GM19193 (cell line): ENCODE measurements around the gene KRTAP5-9.

Source experiments
- POLR2A ChIP-seq: IDR thresholded peaks from 4 replicates; pipeline ENCODE4 v1.6.1; 2011; ENCODE audit not compliant: insufficient read depth, insufficient read length; ENCODE audit errors: extremely low read depth

Gene KRTAP5-9

DNA sequence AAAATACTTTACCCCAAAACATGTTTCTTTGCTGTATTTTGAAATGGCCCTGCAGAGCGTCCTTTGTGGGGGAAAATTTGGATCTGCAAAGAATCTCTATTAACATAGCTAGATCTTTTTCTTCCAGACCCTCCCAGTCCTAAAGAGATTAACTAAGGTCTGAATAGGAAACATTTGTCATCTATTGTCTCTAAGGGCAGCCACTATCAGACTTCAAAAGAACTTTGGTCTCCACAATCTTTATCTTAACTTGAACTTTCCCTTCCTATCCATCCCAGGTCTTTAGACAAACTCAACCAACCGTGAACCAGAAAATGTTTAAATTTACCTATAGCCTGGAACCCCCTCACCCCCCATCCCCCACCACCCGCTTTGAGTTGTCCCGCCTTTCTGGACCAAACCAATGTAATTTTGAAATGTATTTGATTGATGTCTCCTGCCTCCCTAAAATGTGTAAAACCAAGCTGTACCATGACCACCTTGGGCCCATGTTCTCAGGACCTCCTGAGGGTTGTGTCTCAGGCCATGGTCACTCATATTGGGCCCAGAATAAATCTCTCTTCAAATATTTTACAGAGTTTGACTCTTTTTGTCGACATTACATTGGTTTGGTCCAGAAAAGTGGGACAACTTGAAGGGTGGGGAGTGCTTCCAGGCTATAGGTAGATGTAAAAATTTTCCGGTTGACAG, 3.5 kb upstream of the KRTAP5-9 start:
- no peak for TF ChIP-seq POLR2A

DNA sequence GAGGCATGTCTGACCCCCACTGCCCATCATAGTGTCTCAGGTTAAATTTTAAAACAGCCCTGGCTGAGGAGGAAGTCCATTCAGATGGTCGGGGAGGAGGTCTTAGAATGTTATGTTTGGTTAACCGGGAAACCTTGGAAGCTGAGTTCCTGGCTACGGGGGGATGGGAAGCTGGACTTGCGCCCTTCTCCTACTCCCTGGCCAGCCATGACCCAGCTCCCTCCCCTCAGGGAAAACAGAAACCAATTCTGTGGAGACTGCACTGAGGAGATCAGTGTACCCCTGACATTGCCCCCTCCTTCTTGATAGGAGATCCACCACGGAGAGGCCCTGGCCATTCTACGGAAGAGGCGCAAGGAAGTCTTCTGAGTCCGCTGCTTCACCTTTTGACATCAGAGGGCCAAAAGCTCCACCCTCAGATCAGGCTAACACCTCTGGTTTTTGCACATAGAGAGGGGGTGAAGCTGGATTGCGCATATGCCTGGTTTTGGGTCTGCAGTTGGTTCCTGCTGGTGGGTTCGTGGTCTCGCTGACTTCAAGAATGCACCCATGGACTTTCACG, 2.7 kb upstream of the KRTAP5-9 start:
- TF ChIP-seq POLR2A: no peak

DNA sequence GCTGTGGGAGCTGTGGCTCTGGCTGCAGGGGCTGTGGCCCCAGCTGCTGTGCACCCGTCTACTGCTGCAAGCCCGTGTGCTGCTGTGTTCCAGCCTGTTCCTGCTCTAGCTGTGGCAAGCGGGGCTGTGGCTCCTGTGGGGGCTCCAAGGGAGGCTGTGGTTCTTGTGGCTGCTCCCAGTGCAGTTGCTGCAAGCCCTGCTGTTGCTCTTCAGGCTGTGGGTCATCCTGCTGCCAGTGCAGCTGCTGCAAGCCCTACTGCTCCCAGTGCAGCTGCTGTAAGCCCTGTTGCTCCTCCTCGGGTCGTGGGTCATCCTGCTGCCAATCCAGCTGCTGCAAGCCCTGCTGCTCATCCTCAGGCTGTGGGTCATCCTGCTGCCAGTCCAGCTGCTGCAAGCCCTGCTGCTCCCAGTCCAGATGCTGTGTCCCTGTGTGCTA, 514 bp downstream of the KRTAP5-9 start:
- no peak for TF ChIP-seq POLR2A

DNA sequence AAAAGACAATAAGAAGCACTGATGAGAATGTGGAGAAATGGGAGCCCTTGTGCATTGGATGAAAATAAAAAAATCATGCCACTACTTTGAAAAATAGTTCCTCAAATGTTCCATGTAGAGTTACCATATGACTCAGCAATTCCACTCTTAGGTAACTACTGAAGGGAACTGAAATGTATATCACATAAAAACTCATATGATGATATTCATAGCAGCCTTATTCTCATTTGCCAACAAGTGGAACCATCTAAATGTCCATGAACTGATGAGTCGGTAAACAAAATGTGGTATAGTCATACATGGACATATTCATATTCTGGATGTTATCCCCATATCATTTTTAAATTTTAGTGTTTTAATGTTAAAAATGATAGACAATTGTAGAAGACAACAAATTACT, 3.5 kb downstream of the KRTAP5-9 start:
- no peak for TF ChIP-seq POLR2A

DNA sequence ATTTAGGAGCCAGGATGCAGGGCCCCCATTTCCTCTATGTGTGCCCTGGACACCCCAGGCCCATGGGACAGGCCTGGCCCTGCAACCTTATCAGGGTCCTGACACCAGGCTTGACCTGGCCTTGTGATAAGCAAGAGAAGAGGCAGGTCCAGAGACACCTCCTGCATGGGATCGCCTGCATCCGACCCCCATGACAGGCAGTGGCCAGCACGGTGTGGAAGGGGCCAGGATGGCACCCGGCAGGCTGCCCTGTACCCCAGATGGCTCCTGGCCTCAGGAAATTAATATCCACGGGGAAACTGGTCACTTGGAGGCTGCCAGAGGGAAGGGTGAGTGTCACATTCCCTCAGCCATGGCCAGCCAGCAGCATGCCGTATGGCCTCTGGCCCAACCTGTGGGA, 6.8 kb downstream of the KRTAP5-9 start:
- TF ChIP-seq POLR2A: no peak

DNA sequence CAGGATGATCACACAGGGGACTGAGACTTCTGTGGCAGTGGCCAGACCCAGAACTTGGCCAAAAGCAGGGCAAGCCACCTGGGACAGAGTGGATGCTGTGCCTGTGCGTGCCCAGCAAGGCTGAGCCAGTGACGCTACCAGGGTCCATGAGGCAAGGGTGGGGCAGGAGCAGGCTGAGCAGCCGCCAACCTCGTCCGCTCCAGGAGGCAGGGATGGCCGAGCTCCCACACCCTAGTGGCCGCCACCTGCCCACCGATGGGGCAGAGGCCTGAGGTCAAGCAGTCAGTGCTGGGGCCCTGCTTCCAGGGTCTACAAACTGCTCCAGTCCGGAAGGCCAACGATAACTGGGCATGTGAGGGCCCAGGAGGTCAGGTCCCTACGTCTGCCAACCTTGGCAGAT, 7.3 kb downstream of the KRTAP5-9 start:
- no peak for TF ChIP-seq POLR2A

DNA sequence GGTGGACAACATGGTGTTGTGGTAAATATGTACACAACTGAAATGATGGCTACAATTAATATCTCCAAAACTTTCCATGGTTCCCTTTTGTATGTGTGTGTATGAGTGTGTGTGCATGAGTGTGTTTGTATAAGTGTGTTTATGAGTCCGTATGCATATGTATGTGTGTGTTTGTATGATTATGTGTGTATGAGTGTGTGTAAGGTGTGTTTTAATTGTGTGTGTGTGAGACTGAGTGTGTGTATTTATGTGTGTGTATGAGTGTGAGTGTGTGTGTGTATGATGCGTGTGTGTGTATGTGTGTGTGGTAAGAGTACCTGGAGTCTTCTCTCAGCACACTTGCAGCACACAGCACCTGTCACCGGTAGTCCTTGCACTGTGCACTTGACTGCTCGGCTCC, 7.8 kb downstream of the KRTAP5-9 start:
- no peak for TF ChIP-seq POLR2A

DNA sequence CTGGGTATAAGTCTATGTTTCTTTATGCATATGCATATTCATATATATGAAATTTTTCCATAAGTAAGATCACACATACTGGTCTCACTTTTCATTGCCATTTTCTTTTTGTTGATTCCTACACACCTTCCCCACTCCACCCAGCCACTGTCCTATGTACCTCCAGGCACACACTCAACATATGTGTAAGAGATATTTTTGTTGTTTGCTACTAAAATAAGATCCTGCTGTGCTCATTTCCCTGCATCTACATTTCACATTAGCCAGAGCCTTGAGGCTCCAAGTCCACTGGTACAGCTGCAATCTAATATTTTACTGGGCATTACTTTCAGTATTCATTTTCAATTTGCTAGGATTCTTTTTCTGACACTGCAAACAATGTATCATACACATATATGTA, 9.0 kb downstream of the KRTAP5-9 start:
- TF ChIP-seq POLR2A: no peak

DNA sequence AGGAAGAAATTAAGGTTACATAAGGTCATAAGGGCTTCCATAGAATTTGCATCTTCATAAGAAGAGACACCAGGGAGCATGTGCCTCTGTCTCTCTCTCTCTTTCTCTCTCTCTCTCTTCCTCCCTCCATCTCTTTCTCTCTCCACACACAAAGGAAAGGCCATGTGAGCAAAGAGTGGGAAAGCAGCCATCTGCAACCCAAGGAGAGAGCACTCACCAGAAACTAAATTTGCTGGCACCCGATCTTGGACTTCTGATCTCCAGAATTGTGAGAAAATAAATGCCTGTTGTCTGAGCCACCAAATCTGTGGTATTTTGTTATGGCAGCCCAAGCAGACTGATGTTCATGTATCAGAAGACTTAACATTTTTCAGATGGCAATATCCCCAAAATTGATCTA, 10.8 kb downstream of the KRTAP5-9 start:
- TF ChIP-seq POLR2A: no peak

DNA sequence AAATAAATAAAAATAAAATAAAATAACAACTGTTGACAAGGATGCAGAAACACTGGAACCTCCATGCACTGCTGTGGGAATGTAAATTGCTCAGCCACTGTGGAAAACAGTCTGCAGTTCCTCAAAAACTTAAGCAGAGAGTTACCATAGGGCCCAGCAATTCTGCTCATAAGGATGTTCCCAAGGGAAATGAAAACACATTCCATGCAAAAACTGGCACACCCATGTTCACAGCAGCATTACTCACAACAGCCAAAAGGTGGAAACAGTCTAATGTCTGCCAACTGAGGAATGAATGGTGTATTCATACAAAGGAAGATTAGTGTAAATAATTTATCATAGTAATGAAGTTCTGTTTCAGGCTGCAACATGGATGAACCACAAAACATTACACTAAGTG, 13.9 kb downstream of the KRTAP5-9 start:
- no peak for TF ChIP-seq POLR2A

DNA sequence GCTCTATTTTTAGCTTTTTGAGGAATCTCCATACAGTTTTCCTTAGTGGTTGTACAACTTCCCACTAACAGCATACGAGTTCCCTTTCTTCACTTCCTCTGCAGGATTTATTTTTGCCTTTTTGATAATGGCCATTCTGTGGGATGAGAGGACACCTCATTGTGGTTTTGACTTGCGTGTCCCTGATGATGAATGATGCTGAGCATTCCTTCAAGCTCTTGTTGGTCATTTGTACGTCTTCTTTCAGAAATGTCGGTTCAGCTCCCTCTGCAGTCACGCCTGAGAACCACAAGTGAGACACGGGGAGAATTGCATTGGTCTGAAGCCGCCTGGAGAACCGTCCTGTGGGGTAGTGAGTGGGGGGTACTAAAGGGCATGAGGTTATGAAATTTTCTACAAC, 15.2 kb downstream of the KRTAP5-9 start:
- TF ChIP-seq POLR2A: no peak

DNA sequence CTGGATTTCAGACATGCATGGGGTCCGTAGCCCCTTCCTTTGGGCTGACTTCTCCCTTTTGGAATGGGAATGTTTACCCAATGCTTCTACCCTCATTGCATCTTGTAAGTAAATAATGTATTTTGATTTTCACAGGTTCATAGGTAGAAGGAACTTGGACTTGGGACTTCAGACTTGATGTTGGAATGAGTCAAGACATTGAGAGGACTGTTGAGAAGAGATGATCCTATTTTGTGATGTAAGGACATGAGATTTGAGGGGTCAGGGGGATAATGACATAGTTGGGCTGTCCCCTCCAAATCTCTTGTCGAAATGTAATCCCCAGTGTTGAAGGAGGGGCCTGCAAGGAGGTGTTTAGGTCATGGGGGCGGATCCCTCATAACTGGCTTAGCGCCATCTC, 16.2 kb downstream of the KRTAP5-9 start:
- TF ChIP-seq POLR2A: no peak

DNA sequence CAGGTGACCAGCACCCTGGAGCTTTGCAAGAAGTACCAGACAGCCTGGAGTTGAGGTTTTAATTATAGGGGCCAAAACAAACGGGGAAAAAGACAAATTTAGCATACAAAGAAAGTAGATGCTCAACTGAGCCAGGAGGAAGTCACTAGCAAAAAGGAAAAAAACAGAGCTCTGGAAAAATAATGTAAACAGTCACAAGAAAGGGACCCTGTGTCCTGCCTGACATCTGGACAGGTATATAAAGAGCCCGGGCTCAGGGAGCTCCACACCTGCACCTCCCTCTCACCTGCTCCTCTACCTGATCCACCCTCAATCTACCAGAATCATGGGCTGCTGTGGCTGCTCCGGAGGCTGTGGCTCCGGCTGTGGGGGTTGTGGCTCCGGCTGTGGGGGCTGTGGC, 17.0 kb downstream of the KRTAP5-9 start, which contains the start of gene KRTAP5-10:
TSS of gene KRTAP5-10 (plus strand) at position 301 of the 400 bp plus-strand sequence. CDS start at position 326, 25 bp downstream.
- no peak for TF ChIP-seq POLR2A

DNA sequence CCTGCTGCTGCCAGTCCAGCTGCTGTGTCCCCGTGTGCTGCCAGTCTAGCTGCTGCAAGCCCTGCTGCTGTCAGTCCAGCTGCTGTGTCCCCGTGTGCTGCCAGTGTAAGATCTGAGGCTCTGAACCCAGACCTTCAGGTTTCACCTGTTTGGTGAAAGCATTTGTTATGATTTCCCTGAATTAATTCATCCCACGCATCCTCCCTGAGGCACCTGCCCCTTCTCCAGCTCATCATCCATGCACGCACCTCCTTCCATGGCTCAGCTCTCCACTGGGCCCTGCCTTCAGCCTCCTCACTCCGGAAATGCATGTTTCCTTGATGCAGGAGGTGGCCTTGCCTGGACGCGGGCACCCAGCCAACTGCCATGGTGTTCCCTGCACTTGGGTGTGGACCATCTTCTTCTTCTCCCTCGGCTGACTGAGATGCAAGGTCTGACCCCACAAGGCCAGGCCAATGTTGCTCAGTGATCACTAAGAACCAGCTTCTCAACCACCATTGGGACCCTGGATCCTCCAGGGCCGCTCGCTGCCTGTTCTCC, 17.9 kb downstream of the KRTAP5-9 start:
- TF ChIP-seq POLR2A: no peak

DNA sequence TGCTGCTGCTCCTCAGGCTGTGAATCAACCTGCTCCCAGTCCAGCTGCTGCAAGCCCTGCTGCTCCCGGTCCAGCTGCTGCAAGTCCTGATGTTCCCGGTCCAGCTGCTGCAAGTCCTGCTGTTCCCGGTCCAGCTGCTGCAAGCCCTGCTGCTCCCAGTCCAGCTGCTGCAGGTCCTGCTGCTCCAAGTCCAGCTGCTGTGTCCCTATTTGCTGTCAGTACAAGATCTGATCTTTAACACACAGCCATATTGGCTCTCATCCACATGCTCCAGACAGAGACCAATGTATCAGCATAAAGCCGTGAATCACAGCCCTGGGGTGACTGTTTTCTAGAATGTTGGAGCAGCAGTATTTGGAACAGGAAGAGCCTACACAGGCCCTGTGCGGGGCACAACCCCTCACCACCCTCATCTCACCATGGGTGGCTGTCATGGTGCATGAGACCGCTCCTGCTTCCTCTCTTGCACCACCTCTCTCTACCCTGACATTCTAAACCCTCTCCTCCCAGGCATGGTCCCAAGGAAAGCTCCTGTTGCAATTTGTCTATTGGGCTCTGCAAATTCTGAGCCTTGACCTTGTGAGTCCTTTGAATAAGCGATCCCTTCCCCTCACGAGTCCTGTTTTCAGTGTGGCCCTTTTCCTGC, 20.6 kb downstream of the KRTAP5-9 start:
- TF ChIP-seq POLR2A: no peak

DNA sequence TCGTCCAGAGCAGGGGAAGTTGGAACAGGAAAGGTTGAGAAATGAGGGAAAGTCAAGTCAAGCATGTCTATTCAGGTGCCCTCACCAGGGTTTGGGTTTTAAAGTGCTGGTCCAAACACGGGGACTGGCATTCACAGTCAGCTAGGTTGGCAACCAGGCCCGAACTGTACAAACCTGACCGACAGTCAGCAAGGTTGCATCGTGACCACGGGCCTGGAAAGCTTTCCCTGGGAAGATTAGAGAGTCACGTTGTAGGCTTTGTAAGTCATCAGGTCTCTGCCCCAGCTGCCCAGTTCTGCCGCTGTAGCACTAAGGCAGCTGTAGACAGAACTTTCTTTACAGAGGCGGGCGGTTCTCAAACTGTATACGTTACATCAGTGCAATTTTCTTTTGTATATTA, 24.6 kb downstream of the KRTAP5-9 start:
- TF ChIP-seq POLR2A: no peak
